Epithelial cell of proximal tubule (primary cell): Measurements from ENCODE around the gene MCC. TPM values are rescaled to one million over a fixed set of nuclear protein-coding genes. Genes with fewer than 3 reads are reported as not detected.

Experiments used
- DNase-seq: peaks from one replicate; pipeline ENCODE4 v3.0.0-alpha.2; 2011; ENCODE audit warnings: low read depth
- H3K4me3 ChIP-seq: 2 replicates; pipeline ENCODE4 v1.5.1; 2011; ENCODE audit warnings: low read depth, mild to moderate bottlenecking, low read length
- CTCF ChIP-seq: conservative IDR thresholded peaks from 2 replicates; pipeline ENCODE4 v1.5.1; 2012; ENCODE audit warnings: low read depth, mild to moderate bottlenecking, low read length
- total RNA-seq: library from RNA; depleted of rRNA; stranded (reverse); fragments of >200 nt; gene quantifications from 2 replicates; pipeline ENCODE4 v1.2.3, GENCODE V29; 2015

The MCC gene
- total RNA-seq, 1 donor from 2014 or later = 6.3 TPM

GRCh38 chr5:113273948-113274347, 214.3 kb downstream of the MCC start:
- H3K4me3 ChIP-seq = no peak overlapping the region
- DNase-seq = no peak
- TF ChIP-seq CTCF = no peak

DNA sequence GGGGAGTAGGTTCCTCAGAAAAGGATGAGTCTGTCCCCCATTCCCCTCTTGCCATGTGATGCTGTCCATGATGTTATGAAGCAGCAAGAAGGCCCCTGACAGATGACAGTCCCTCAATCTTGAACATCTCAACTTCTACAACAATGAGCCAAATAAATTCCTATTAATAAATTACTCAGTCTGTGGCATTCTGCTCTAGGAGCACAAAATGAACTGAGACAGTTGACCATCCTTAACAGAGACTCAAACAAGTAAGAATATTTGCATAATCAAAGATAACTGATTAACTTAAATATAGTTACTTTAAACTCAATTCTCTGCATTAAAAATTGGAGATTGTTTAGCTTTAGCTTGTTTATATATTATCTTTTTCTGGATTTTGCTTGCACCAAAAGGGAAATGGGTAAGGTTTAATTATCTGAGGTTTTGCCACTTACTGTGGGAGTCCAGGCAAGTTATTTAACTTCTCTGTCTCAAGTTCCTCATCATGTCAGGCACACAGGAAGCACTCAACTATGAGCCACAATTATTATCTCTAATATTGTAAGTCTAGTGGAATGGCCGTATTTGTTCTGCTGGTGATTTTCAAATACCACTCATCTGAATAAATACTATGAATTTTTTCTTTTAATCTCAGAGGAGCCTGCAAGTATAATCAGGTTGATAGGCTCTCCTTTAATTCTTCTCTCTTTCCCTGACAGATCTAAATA, 216.4 kb downstream of the MCC start:
- no peak overlapping the region for H3K4me3 ChIP-seq
- TF ChIP-seq CTCF = no peak
- DNase-seq = no peak

DNA sequence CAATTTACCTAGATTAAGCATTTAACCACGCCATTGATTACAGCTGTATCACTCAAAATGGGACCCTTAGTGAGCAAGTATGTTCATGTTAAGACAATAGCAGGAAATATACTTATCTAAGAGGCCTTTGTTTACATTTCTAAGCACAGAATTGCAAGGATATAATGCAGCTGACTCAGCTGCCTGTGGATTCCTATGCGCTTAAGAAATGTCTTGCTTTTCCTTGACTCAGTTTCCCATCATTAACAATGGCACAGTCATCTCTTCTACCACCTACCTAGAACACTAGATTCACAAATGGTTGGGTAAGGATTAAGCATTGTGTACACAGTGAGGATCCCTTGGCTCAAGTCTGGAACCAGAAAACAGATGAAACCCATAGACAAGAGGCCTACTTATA, 217.2 kb downstream of the MCC start:
- no peak for TF ChIP-seq CTCF
- no peak for DNase-seq
- no peak overlapping the region for H3K4me3 ChIP-seq

DNA sequence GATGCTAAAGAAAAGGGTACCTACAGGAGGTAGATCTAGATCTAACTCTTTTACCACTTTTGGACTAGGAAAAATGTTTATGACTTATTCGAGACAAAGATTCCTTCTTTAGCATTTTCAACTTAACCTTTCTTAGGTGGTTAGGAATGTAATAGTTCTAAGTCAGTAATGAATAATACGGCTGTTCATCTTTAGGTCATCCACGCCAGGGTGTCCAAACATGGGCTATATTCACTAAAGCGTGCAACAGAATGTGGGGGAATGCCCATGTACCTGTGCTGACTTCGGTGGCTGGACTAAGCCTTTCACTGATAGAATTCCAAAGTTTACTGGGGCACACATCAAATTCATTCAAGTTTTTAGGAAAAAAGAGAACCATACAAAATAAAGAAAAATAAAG, 218.2 kb downstream of the MCC start:
- DNase-seq = no peak
- no peak overlapping the region for H3K4me3 ChIP-seq
- no peak for TF ChIP-seq CTCF

GRCh38 chr5:113269023-113269997, 218.9 kb downstream of the MCC start:
- no peak overlapping the region for H3K4me3 ChIP-seq
- DNase-seq = no peak
- TF ChIP-seq CTCF = no peak

- no peak overlapping the region for H3K4me3 ChIP-seq
- no peak for TF ChIP-seq CTCF
- no peak for DNase-seq
Observed at GRCh38 chr5:113268232-113268631, 220.0 kb downstream of the MCC start.
